Trophoblast cell (in vitro differentiated cells and primary cell): ENCODE data around the gene BCL7A.

Experiments used
- DNase-seq, 2 donors: peaks; one replicate each; pipeline ENCODE4 v3.0.0-alpha.2; 2016
- H2AFZ ChIP-seq: 2 replicates; pipeline ENCODE4 v1.6.1; 2013; ENCODE audit warnings: low read length, moderate library complexity, mild to moderate bottlenecking; ENCODE audit not compliant: insufficient read depth, poor library complexity
- H2AK5ac ChIP-seq: 2 replicates; pipeline ENCODE4 v1.6.1; 2013; ENCODE audit warnings: mild to moderate bottlenecking, low read length
- H2BK120ac ChIP-seq: 2 replicates; pipeline ENCODE4 v1.6.1; 2013; ENCODE audit warnings: low read length, mild to moderate bottlenecking, moderate library complexity; ENCODE audit not compliant: insufficient read depth, poor library complexity
- H2BK12ac ChIP-seq: 2 replicates; pipeline ENCODE4 v1.6.1; 2013; ENCODE audit warnings: mild to moderate bottlenecking, low read length, moderate library complexity
- H2BK5ac ChIP-seq: 2 replicates; pipeline ENCODE4 v1.6.1; 2013; ENCODE audit warnings: low read length, low read depth, moderate library complexity, mild to moderate bottlenecking; ENCODE audit not compliant: poor library complexity
- H3K14ac ChIP-seq: 2 replicates; pipeline ENCODE4 v1.6.1; 2013; ENCODE audit warnings: mild to moderate bottlenecking, low read length
- H3K18ac ChIP-seq: 2 replicates; pipeline ENCODE4 v1.6.1; 2013; ENCODE audit warnings: mild to moderate bottlenecking, low read length
- H3K23ac ChIP-seq: 2 replicates; pipeline ENCODE4 v1.6.1; 2013; ENCODE audit warnings: low read length
- H3K27ac ChIP-seq: 2 replicates; pipeline ENCODE4 v1.5.1; 2013; ENCODE audit warnings: low read depth, mild to moderate bottlenecking, inconsistent platforms, low read length, moderate library complexity
- H3K27me3 ChIP-seq: 2 replicates; pipeline ENCODE4 v1.6.1; 2013; ENCODE audit warnings: inconsistent platforms, mild to moderate bottlenecking, low read length, moderate library complexity; ENCODE audit not compliant: insufficient read depth
- H3K36me3 ChIP-seq, 2 experiments: 1 replicate in 1 of 2; 2 replicates in 1 of 2; pipeline ENCODE4 v1.6.1; 2013; ENCODE audit warnings: low read length in 2 of 2, mild to moderate bottlenecking in 2 of 2, moderate library complexity in 1 of 2; ENCODE audit not compliant: insufficient read depth in 2 of 2, control insufficient read depth in 1 of 2
- H3K4ac ChIP-seq: 2 replicates; pipeline ENCODE4 v1.6.1; 2013; ENCODE audit warnings: low read depth, mild to moderate bottlenecking, low read length, moderate library complexity
- H3K4me1 ChIP-seq, 2 experiments: 1 replicate in 1 of 2; 2 replicates in 1 of 2; pipeline ENCODE4 v1.6.1; 2013; ENCODE audit warnings: low read length in 2 of 2, mild to moderate bottlenecking in 2 of 2, moderate library complexity in 1 of 2; ENCODE audit not compliant: insufficient read depth in 2 of 2, control insufficient read depth in 1 of 2
- H3K4me2 ChIP-seq: 2 replicates; pipeline ENCODE4 v1.6.1; 2013; ENCODE audit warnings: inconsistent platforms, mild to moderate bottlenecking, low read length, moderate library complexity
- H3K4me3 ChIP-seq: 2 replicates; pipeline ENCODE4 v1.5.1; 2013; ENCODE audit warnings: mild to moderate bottlenecking, low read depth, low read length, inconsistent platforms
- H3K79me1 ChIP-seq: one replicate; pipeline ENCODE4 v1.6.1; 2013; ENCODE audit warnings: low read length
- H3K79me2 ChIP-seq: 2 replicates; pipeline ENCODE4 v1.6.1; 2013; ENCODE audit warnings: low read length, mild to moderate bottlenecking; ENCODE audit not compliant: control insufficient read depth, insufficient read depth, poor library complexity
- H3K9ac ChIP-seq: 2 replicates; pipeline ENCODE4 v1.6.1; 2013; ENCODE audit warnings: mild to moderate bottlenecking, low read length
- H3K9me3 ChIP-seq: 2 replicates; pipeline ENCODE4 v1.6.1; 2013; ENCODE audit warnings: low read depth, mild to moderate bottlenecking, control low read depth, inconsistent platforms, low read length; ENCODE audit not compliant: insufficient read depth
- H4K12ac ChIP-seq: 2 replicates; pipeline ENCODE4 v1.6.1; 2013; ENCODE audit warnings: low read depth, mild to moderate bottlenecking, low read length, moderate library complexity
- H4K8ac ChIP-seq: 2 replicates; pipeline ENCODE4 v1.6.1; 2013; ENCODE audit warnings: low read depth, mild to moderate bottlenecking, low read length, moderate library complexity
- H4K91ac ChIP-seq: one replicate; pipeline ENCODE4 v1.6.1; 2013; ENCODE audit warnings: low read depth, mild to moderate bottlenecking, low read length, moderate library complexity
- WGBS: extraction: QIAGEN DNeasy Blood & Tissue Kit; methylation state at CpG from one replicate; pipeline ENCODE4 v1.1.7; 2013; ENCODE audit warnings: missing lambda C conversion rate; ENCODE audit not compliant: insufficient read length, insufficient coverage; ENCODE audit errors: extremely low coverage; 5-methylcytosine and 5-hydroxymethylcytosine counted together

The BCL7A gene

GRCh38 chr12:122072031-122072970 is 50.6 kb downstream of the BCL7A start:
- Histone ChIP-seq H3K4ac (no peak overlapping the region), H4K91ac (no peak overlapping the region), H2AK5ac (no peak overlapping the region), H4K12ac (no peak overlapping the region), H3K14ac (no peak overlapping the region), H3K36me3 (no peaks in the 10 kb centered on the region), H2BK120ac (no peak overlapping the region), H3K4me2 (no peak overlapping the region), H3K18ac (no peak overlapping the region), H2AFZ (no peak overlapping the region), H3K27me3 (no peaks in the 10 kb centered on the region), H3K4me3 (peak overlapping the region; percentile 7), H3K79me2 (peaks cover 4% of the 10 kb centered on the region), H4K8ac (peak overlapping the region; percentile 41), H3K4me1 (peaks cover 0 to 5% of the 10 kb centered on the region in 2 experiments), H2BK5ac (no peak overlapping the region), H3K79me1 (peaks cover 3% of the 10 kb centered on the region), H3K9me3 (no peaks in the 10 kb centered on the region), H3K9ac (no peak overlapping the region), H3K27ac (no peak overlapping the region), H3K23ac (no peak overlapping the region), H2BK12ac (peak overlapping the region; percentile 58)
- no CpG with 5 or more reads among the region's 11 CpGs for WGBS
- no peak for DNase-seq

- Histone ChIP-seq H2BK12ac (no peak overlapping the region), H3K18ac (no peak overlapping the region), H2BK5ac (no peak overlapping the region), H3K27ac (no peak overlapping the region), H3K4me1 (peaks cover 3 to 9% of the 10 kb centered on the region in 2 experiments), H4K8ac (no peak overlapping the region), H2AFZ (no peak overlapping the region), H3K36me3 (no peaks in the 10 kb centered on the region), H3K9me3 (no peaks in the 10 kb centered on the region), H3K4ac (no peak overlapping the region), H3K79me2 (peaks cover 8% of the 10 kb centered on the region), H2BK120ac (no peak overlapping the region), H2AK5ac (no peak overlapping the region), H3K9ac (no peak overlapping the region), H3K23ac (no peak overlapping the region), H4K12ac (no peak overlapping the region), H3K79me1 (peaks cover 9% of the 10 kb centered on the region), H3K4me3 (no peak overlapping the region), H3K14ac (no peak overlapping the region), H3K27me3 (no peaks in the 10 kb centered on the region), H3K4me2 (no peak overlapping the region), H4K91ac (no peak overlapping the region)
- DNase-seq: no peak
- WGBS: no CpG with 5 or more reads among the region's 1 CpG
Measured at GRCh38 chr12:122073815-122074214, 52.1 kb downstream of the BCL7A start.

- Histone ChIP-seq H3K4me1 (peaks cover 24 to 27% of the 10 kb centered on the region in 2 experiments), H3K79me2 (peaks cover 10% of the 10 kb centered on the region), H2BK5ac (no peak overlapping the region), H2AK5ac (no peak overlapping the region), H3K4me2 (no peak overlapping the region), H3K9me3 (peaks cover 3% of the 10 kb centered on the region), H3K27ac (no peak overlapping the region), H3K36me3 (no peaks in the 10 kb centered on the region), H3K27me3 (peaks cover 3% of the 10 kb centered on the region), H2BK120ac (no peak overlapping the region), H4K91ac (no peak overlapping the region), H3K4ac (no peak overlapping the region), H3K79me1 (peaks cover 16% of the 10 kb centered on the region), H4K8ac (no peak overlapping the region), H4K12ac (no peak overlapping the region), H3K18ac (no peak overlapping the region), H2BK12ac (no peak overlapping the region), H3K14ac (no peak overlapping the region), H3K9ac (no peak overlapping the region), H3K23ac (no peak overlapping the region), H2AFZ (no peak overlapping the region), H3K4me3 (no peak overlapping the region)
- WGBS: no CpG with 5 or more reads among the region's 10 CpGs
- no peak for DNase-seq
Measured at GRCh38 chr12:122076743-122077495, 55.2 kb downstream of the BCL7A start.

GRCh38 chr12:122078141-122079032 is 56.7 kb downstream of the BCL7A start, which contains the start of gene MLXIP:
TSS of gene MLXIP (plus strand) at chr12:122078756. CDS start at chr12:122078854, 98 bp downstream.
- H2BK5ac ChIP-seq: peak within 1 kb of the TSS; percentile 66
- H3K9me3 ChIP-seq: peaks cover 3% of the 10 kb centered on the region
- no CpG with 5 or more reads among the region's 113 CpGs for WGBS
- H3K4ac ChIP-seq: peak within 1 kb of the TSS; percentile 15
- H4K91ac ChIP-seq: peak within 1 kb of the TSS; percentile 88
- H2AFZ ChIP-seq: peak within 1 kb of the TSS; percentile 91
- H3K23ac ChIP-seq: no peak within 1 kb of the TSS
- peaks cover 13% of the 10 kb centered on the region for H3K79me1 ChIP-seq
- H4K8ac ChIP-seq: peak within 1 kb of the TSS; percentile 79
- DNase-seq: peak; percentile 86 to 94
- H3K36me3 ChIP-seq: no peaks in the 10 kb centered on the region
- H3K14ac ChIP-seq: peak within 1 kb of the TSS; percentile 78
- H3K9ac ChIP-seq: peak within 1 kb of the TSS; percentile 80
- no peak within 1 kb of the TSS for H3K27ac ChIP-seq
- peak within 1 kb of the TSS; percentile 87 for H2BK120ac ChIP-seq
- peak within 1 kb of the TSS; percentile 93 for H3K18ac ChIP-seq
- peak within 1 kb of the TSS; percentile 53 for H2AK5ac ChIP-seq
- H4K12ac ChIP-seq: peak within 1 kb of the TSS; percentile 67
- peaks cover 6% of the 10 kb centered on the region for H3K79me2 ChIP-seq
- peak within 1 kb of the TSS; percentile 68 for H2BK12ac ChIP-seq
- H3K27me3 ChIP-seq: peaks cover 3% of the 10 kb centered on the region
- H3K4me1 ChIP-seq: peaks cover 24 to 34% of the 10 kb centered on the region in 2 experiments
- peak within 1 kb of the TSS; percentile 79 for H3K4me3 ChIP-seq
- peak within 1 kb of the TSS; percentile 61 for H3K4me2 ChIP-seq
